ENCODE results near the gene GREB1. TPM values are rescaled to one million over a fixed set of nuclear protein-coding genes. Genes with fewer than 3 reads are reported as not detected.

Gene GREB1
- polyA plus RNA-seq, 1 of the 3 experiments (the other 2 are of a cell fraction) = 2.9 TPM

DNA sequence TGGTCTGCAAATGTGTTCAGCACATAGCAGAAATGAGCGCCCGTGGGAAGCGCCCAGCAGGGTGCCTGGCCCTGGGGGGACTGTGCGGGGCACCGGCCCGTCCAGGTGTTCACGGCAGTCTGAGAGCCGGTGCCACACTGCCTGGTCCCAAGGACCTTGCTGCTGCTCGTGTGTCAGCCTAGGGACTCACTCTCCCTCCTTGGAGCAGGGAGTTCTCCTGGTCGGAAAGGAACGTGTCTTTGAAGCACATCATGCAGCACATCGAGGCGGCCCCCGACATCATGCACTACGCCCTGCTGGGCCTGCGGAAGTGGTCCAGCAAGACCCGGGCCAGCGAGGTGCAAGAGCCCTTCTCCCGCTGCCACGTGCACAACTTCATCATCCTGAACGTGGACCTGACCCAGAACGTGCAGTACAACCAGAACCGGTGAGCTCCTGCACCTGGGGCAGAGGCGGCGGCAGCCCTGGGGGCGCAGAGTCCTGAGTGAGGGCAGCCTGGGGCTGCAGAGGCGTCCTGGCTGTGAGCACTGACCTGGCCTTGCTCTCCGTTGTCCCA is 100.2 kb downstream of the GREB1 start (continued):
- TF ChIP-seq, protein P1, sequence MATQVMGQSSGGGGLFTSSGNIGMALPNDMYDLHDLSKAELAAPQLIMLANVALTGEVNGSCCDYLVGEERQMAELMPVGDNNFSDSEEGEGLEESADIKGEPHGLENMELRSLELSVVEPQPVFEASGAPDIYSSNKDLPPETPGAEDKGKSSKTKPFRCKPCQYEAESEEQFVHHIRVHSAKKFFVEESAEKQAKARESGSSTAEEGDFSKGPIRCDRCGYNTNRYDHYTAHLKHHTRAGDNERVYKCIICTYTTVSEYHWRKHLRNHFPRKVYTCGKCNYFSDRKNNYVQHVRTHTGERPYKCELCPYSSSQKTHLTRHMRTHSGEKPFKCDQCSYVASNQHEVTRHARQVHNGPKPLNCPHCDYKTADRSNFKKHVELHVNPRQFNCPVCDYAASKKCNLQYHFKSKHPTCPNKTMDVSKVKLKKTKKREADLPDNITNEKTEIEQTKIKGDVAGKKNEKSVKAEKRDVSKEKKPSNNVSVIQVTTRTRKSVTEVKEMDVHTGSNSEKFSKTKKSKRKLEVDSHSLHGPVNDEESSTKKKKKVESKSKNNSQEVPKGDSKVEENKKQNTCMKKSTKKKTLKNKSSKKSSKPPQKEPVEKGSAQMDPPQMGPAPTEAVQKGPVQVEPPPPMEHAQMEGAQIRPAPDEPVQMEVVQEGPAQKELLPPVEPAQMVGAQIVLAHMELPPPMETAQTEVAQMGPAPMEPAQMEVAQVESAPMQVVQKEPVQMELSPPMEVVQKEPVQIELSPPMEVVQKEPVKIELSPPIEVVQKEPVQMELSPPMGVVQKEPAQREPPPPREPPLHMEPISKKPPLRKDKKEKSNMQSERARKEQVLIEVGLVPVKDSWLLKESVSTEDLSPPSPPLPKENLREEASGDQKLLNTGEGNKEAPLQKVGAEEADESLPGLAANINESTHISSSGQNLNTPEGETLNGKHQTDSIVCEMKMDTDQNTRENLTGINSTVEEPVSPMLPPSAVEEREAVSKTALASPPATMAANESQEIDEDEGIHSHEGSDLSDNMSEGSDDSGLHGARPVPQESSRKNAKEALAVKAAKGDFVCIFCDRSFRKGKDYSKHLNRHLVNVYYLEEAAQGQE (IDR thresholded peaks at IDR 0.05; ENCODE audit: low read depth, low read length) = no peak
- TF ChIP-seq RAD21 (IDR thresholded peaks at IDR 0.05; ENCODE audit: low read length) (no peak), POLR2AphosphoS5 (IDR thresholded peaks at IDR 0.05; ENCODE audit: low read depth, low read length) (no peak)

DNA sequence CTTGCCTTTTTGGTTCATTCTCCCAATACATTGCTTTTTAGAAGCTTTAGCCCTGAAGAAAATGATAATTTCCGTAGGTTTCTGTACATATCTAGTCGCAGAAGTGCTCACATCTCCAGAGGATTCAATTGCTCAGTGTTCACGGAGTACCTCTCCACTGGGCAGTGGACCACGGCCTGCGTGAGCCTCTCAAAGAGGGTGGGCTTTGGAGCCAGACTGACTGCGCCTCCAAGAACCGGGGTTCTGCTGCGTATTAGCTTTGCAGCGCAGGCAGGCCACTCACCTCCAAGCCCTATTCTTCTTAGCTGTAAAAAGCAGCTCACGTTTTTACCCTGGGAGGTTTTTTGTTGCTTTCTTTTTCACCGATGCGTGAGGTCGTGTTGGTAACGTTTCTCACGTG is 100.7 kb downstream of the GREB1 start:
- Histone ChIP-seq H3K79me2 (ENCODE audit: insufficient read depth) (no peaks in the 10 kb centered on the region), H3K4me1 (ENCODE audit: control insufficient read depth in 1 of 2, insufficient read depth in 2 of 2, low read depth in 1 of 2, low read length in 1 of 2) (no peaks in the 10 kb centered on the region), H3K27ac (ENCODE audit: low read depth in 2 of 2, low read length in 1 of 2) (no peak overlapping the region), H3K9me2 (no peaks in the 10 kb centered on the region), H2AFZ (ENCODE audit: low read depth) (no peak overlapping the region), H3F3A (replicated peaks; ENCODE audit: insufficient read depth) (no peaks in the 10 kb centered on the region), H3K4me3 (ENCODE audit: low read depth in 2 of 2, low read length in 1 of 2) (no peak overlapping the region), H3K9ac (no peak overlapping the region), H3K27me3 (ENCODE audit: insufficient read depth) (no peaks in the 10 kb centered on the region), H4K20me1 (ENCODE audit: insufficient read depth) (no peaks in the 10 kb centered on the region), H3K4me2 (no peak overlapping the region), H3K9me3 (no peaks in the 10 kb centered on the region), H3K36me3 (replicated peaks in 1 of 2; ENCODE audit: control insufficient read depth in 1 of 2, insufficient read depth in 2 of 2, low read length in 1 of 2) (peaks cover 0 to 11% of the 10 kb centered on the region in 2 experiments)
- CTCF ChIA-PET = interaction anchor here (0.7 to 1.8 kb wide), 3 partner anchors 48 to 145 kb away, joined by 3 to 5 read pairs (median 4); no protein-coding TSS in a partner anchor
- POLR2A ChIA-PET = no interaction called here
- DNase-seq = no peak
- WGBS (ENCODE audit: low lambda C conversion rate) = 85% methylated on average over 15 of the region's 15 CpGs
- no peak for TF ChIP-seq CHD2 (IDR thresholded peaks at IDR 0.05; ENCODE audit: low read length, partially characterized antibody)
- TF ChIP-seq, protein P2, sequence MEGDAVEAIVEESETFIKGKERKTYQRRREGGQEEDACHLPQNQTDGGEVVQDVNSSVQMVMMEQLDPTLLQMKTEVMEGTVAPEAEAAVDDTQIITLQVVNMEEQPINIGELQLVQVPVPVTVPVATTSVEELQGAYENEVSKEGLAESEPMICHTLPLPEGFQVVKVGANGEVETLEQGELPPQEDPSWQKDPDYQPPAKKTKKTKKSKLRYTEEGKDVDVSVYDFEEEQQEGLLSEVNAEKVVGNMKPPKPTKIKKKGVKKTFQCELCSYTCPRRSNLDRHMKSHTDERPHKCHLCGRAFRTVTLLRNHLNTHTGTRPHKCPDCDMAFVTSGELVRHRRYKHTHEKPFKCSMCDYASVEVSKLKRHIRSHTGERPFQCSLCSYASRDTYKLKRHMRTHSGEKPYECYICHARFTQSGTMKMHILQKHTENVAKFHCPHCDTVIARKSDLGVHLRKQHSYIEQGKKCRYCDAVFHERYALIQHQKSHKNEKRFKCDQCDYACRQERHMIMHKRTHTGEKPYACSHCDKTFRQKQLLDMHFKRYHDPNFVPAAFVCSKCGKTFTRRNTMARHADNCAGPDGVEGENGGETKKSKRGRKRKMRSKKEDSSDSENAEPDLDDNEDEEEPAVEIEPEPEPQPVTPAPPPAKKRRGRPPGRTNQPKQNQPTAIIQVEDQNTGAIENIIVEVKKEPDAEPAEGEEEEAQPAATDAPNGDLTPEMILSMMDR (IDR thresholded peaks at IDR 0.05) = no peak
- no peak for TF ChIP-seq FOSL2 (IDR thresholded peaks at IDR 0.05; ENCODE audit: borderline replicate concordance, low read depth)
- TF ChIP-seq YY1 (IDR thresholded peaks at IDR 0.05; ENCODE audit: low read depth) = no peak
- no peak for TF ChIP-seq TAF1 (IDR thresholded peaks at IDR 0.05; ENCODE audit: borderline replicate concordance, low read depth, low read length)
- TF ChIP-seq MXI1 (IDR thresholded peaks at IDR 0.05; ENCODE audit: low read depth, low read length) = no peak
- no peak for TF ChIP-seq TEAD4 (IDR thresholded peaks at IDR 0.05; ENCODE audit: borderline replicate concordance, insufficient read depth)
- TF ChIP-seq SIN3A (IDR thresholded peaks at IDR 0.05; ENCODE audit: borderline replicate concordance, low read depth, low read length) = no peak
- no peak for TF ChIP-seq RFX5 (IDR thresholded peaks at IDR 0.05; ENCODE audit: low read length)
- TF ChIP-seq, protein P1 (IDR thresholded peaks at IDR 0.05; ENCODE audit: low read depth, low read length) = no peak
- TF ChIP-seq, protein P3, sequence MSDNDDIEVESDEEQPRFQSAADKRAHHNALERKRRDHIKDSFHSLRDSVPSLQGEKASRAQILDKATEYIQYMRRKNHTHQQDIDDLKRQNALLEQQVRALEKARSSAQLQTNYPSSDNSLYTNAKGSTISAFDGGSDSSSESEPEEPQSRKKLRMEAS (IDR thresholded peaks at IDR 0.05; ENCODE audit: low read depth) = no peak
- TF ChIP-seq GATA2 (CRISPR knock-in tag; IDR thresholded peaks at IDR 0.05) = no peak
- TF ChIP-seq, protein P4, sequence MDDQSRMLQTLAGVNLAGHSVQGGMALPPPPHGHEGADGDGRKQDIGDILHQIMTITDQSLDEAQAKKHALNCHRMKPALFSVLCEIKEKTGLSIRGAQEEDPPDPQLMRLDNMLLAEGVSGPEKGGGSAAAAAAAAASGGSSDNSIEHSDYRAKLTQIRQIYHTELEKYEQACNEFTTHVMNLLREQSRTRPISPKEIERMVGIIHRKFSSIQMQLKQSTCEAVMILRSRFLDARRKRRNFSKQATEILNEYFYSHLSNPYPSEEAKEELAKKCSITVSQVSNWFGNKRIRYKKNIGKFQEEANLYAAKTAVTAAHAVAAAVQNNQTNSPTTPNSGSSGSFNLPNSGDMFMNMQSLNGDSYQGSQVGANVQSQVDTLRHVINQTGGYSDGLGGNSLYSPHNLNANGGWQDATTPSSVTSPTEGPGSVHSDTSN (IDR thresholded peaks at IDR 0.05) = no peak
- TF ChIP-seq SMC3 (IDR thresholded peaks at IDR 0.05; ENCODE audit: low read depth, low read length) = no peak
- TF ChIP-seq EZH2phosphoT487 (IDR thresholded peaks at IDR 0.05; ENCODE audit: borderline replicate concordance, low read depth) = no peak
- TF ChIP-seq RAD21 (IDR thresholded peaks at IDR 0.05; ENCODE audit: low read length) = no peak
- no peak for TF ChIP-seq FOXM1 (IDR thresholded peaks at IDR 0.05; ENCODE audit: low read depth)
- no peak for TF ChIP-seq GABPA (IDR thresholded peaks at IDR 0.05; ENCODE audit: low read depth)
